Ascending aorta (tissue), 2 donors: ENCODE results near the gene SNX25. TPM values are rescaled to one million over a fixed set of nuclear protein-coding genes. Genes with fewer than 3 reads are reported as not detected.

Source experiments
- DNase-seq, 2 donors: peaks; one replicate each; pipeline ENCODE4 v3.0.0-alpha.2; 2019; ENCODE audit warnings: low spot score in 2 of 2
- H3K27ac ChIP-seq, 2 donors: fragments of 200-600 bp; sonication (generic); one replicate each; pipeline ENCODE4 v1.5.1; 2016 to 2017; ENCODE audit warnings: mild to moderate bottlenecking in 1 of 2
- H3K27me3 ChIP-seq: fragments of 200-600 bp; sonication (generic); one replicate; pipeline ENCODE4 v1.5.1; 2017
- H3K36me3 ChIP-seq, 2 donors: fragments of 200-600 bp; sonication (generic); one replicate each; pipeline ENCODE4 v1.5.1; 2016
- H3K4me1 ChIP-seq, 2 donors: fragments of 200-600 bp; sonication (generic); one replicate each; pipeline ENCODE4 v1.5.1; 2016 to 2017; ENCODE audit warnings: mild to moderate bottlenecking in 1 of 2
- H3K4me3 ChIP-seq, 2 donors: fragments of 200-600 bp; sonication (generic); one replicate each; pipeline ENCODE4 v1.5.1; 2016 to 2017; ENCODE audit warnings: mild to moderate bottlenecking in 1 of 2
- H3K9me3 ChIP-seq, 2 donors: fragments of 200-600 bp; sonication (generic); one replicate each; pipeline ENCODE4 v1.5.1; 2016
- intact Hi-C: fragments of 100-400 bp; cut with DNase I; formaldehyde crosslinking; loops from one replicate; pipeline ENCODE4 v1.15.1; 2023
- total RNA-seq: library from RNA; depleted of rRNA; stranded (reverse); fragments of >200 nt; gene quantifications from one replicate; pipeline ENCODE4 v1.1.0, GENCODE V29; 2016
- TF ChIP-seq, protein P1 (sequence below), 3 experiments: fragments of 200-600 bp in 2 of 3; fragments of 450-650 bp in 1 of 3; sonication (generic) in 2 of 3; IDR thresholded peaks; one replicate each; pipeline ENCODE4 v1.5.1; 2016 to 2019; ENCODE audit warnings: antibody characterized with exemption in 3 of 3, mild to moderate bottlenecking in 1 of 3, moderate library complexity in 1 of 3

The SNX25 gene
- total RNA-seq, 1 donor from 2014 or later: 18.7 TPM

DNA sequence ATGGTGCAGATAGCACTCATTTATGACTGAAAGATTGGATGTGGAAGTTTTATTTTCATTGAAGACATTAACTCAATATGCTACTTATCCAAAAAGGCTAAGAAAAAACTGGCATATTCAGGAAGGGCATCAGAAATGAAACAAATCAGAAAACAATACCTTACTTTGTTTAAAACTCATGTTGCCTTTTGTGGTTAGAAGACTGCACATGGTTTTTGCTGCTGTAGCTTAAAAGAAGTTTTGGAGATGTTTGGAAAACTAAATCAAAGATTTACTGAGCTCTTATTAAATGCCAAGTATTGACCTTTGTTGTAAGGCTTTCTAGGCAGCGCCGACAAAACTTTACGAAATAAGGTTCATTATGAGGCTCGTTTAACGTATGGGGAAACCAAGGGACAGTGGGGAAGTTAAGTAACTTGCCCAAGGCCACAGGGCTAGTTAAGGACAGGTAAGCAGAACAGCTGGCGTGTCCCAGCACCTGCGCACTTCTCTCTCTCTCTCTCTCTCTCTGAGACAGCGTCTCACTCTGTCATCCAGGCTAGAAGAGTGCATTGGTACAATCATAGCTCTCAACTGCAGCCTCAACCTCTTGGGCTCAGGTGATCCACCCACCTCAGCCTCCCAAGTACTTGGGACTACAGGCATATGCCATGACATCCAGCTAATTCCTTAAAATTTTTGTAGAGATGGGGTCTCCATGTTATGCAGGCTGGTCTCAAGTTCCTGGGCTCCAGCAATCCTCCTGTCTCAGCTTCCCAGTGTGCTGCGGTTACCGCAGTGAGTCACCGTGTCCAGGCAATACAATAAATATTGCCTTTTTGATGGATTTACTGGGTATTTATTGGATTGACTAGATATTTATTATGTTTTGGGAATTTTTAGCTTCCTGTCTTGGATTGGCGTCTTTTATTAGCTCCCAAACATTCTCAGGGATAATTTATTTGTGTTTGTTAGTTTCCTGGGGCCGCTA is 170.2 kb downstream of the SNX25 start:
- no peak overlapping the region for H3K4me3 ChIP-seq
- intact Hi-C loops: no loop called here

DNA sequence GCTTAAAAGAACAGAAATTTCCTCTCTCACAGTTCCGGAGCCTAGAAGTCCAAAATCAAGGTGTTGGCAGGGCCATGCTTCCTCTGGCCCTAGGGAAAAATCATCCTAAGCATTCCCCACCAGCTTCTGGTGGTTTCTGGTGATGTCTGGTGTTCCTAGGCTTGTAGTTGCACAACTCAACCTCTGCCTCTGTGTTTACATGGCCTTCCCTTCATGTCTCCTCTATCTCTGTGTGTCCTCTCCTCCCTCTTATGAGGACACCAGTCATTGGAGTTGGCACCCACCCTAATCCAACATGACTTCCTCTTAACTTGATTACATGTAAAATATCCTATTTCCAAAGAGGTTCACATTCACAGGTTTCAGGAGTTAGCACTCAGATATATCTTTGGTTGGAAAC is 170.9 kb downstream of the SNX25 start:
- TF ChIP-seq, protein P1, sequence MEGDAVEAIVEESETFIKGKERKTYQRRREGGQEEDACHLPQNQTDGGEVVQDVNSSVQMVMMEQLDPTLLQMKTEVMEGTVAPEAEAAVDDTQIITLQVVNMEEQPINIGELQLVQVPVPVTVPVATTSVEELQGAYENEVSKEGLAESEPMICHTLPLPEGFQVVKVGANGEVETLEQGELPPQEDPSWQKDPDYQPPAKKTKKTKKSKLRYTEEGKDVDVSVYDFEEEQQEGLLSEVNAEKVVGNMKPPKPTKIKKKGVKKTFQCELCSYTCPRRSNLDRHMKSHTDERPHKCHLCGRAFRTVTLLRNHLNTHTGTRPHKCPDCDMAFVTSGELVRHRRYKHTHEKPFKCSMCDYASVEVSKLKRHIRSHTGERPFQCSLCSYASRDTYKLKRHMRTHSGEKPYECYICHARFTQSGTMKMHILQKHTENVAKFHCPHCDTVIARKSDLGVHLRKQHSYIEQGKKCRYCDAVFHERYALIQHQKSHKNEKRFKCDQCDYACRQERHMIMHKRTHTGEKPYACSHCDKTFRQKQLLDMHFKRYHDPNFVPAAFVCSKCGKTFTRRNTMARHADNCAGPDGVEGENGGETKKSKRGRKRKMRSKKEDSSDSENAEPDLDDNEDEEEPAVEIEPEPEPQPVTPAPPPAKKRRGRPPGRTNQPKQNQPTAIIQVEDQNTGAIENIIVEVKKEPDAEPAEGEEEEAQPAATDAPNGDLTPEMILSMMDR (IDR thresholded peaks at IDR 0.05): no peak
- Histone ChIP-seq H3K4me1 (peaks cover 0 to under 1% of the 10 kb centered on the region in 2 donors), H3K27ac (no peak overlapping the region), H3K9me3 (no peaks in the 10 kb centered on the region), H3K4me3 (no peak overlapping the region), H3K27me3 (no peaks in the 10 kb centered on the region), H3K36me3 (peaks cover 2 to 6% of the 10 kb centered on the region in 2 donors)
- intact Hi-C loops: no loop called here
- no peak for DNase-seq

More for the DNA sequence above, 170.2 kb downstream of the SNX25 start:
- H3K4me1 ChIP-seq: no peaks in the 10 kb centered on the region
- DNase-seq: no peak
- no peak overlapping the region for H3K27ac ChIP-seq
- H3K36me3 ChIP-seq: peaks cover 2 to 6% of the 10 kb centered on the region in 2 donors
- no peaks in the 10 kb centered on the region for H3K9me3 ChIP-seq
- TF ChIP-seq, protein P1 (IDR thresholded peaks at IDR 0.05): no peak
- no peaks in the 10 kb centered on the region for H3K27me3 ChIP-seq

DNA sequence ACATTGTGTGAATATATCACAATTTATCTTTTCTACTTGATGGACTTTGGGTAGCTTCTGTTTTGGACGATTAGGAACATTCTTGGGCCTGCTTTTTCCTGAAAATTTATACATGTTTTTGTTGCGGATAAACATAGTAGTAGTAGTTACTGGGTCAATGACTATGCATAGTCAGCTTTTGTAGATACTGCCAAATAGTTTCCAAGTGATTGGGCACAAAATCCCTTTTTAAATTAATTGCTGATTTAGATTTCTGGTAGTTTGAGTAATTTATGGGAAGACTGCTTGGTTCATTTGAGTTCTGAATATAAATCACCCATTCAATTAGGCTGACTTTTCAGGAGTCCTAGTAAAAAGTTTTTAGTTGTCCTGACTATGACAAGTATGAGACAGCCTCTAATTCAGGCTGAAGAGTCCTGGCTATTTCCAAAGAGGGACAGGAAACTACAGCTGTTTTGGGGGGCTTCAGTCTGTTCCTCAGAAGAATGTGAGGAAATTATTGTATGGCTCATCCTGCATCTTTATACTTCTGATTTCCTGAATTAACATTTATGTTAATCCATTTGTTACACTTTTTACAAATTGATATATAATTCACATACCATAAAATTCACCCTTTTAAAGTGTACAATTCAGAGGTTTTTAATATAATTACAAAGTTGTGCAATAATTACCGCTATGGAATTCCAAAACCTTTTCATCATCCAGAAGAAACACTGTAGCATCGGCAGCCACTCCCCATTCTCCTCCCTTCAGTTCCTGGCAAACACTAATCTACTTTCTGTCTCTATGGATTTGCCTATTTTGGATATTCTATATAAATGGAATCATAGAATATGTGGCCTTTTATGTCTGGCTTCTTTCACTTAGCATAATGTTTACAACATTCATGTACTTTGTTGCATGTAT is 172.1 kb downstream of the SNX25 start:
- no peak for DNase-seq
- H3K27ac ChIP-seq: no peak overlapping the region
- no peak overlapping the region for H3K4me3 ChIP-seq
- TF ChIP-seq, protein P1 (IDR thresholded peaks at IDR 0.05): no peak
- intact Hi-C loops: no loop called here
- H3K36me3 ChIP-seq: peaks cover 0 to 6% of the 10 kb centered on the region in 2 donors
- no peaks in the 10 kb centered on the region for H3K27me3 ChIP-seq
- no peaks in the 10 kb centered on the region for H3K9me3 ChIP-seq
- H3K4me1 ChIP-seq: peaks cover 0 to 6% of the 10 kb centered on the region in 2 donors

DNA sequence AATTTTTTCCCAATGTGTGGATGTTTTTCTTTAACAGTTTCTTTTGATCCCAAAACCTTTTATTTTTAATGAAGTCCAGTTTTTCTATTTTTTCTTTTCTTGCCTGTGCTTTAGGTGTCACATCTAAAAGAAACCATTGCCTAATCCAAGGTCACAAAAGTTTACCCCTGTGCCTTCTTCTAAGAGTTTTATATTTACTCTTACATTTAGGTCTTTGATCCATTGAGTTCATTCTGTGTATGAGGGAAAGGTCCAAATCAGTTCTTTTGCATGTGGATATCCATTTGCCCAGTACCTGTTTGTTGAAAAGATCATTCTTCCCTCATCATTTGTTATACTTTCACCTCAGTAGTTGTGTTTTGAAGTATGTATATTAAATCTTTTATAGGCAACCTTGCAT is 173.4 kb downstream of the SNX25 start:
- no peak for DNase-seq
- Histone ChIP-seq H3K27ac (no peak overlapping the region), H3K27me3 (no peaks in the 10 kb centered on the region), H3K4me3 (no peak overlapping the region), H3K9me3 (no peaks in the 10 kb centered on the region), H3K4me1 (peaks cover 0 to 7% of the 10 kb centered on the region in 2 donors), H3K36me3 (peaks cover 0 to 3% of the 10 kb centered on the region in 2 donors)
- intact Hi-C loops: no loop called here
- TF ChIP-seq, protein P1 (IDR thresholded peaks at IDR 0.05): no peak

DNA sequence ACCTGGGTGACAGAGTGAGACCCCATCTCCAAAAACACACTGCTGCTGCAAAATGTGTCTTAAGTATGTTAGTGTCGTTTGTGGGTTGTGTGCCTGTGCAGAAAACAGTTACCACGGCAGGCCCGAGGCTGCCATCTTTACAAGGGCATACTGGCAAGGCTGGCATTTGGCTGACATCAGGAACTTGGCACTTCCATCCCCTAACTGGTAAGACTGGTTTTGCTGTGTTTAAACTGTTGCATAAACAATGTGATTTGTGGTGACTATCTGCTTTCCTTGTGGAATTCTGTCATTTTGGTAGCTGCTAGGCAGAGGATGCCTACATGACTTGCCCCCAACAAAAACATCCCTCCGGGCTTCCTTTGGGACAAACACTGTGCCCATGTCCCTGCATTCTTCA is 174.1 kb downstream of the SNX25 start:
- Histone ChIP-seq H3K36me3 (peaks cover 0 to 3% of the 10 kb centered on the region in 2 donors), H3K4me3 (no peak overlapping the region), H3K27me3 (no peaks in the 10 kb centered on the region), H3K27ac (no peak overlapping the region), H3K9me3 (no peaks in the 10 kb centered on the region), H3K4me1 (peaks cover 0 to 7% of the 10 kb centered on the region in 2 donors)
- TF ChIP-seq, protein P1 (IDR thresholded peaks at IDR 0.05): no peak
- intact Hi-C loops: no loop called here
- DNase-seq: no peak
